ENCODE data around the gene ACACB.

- TF ChIP-seq CTCF (IDR thresholded peaks at IDR 0.05) (no peak), POLR2A (IDR thresholded peaks at IDR 0.05) (no peak)
Measured at GRCh38 chr12:109121346-109121880, 5.0 kb downstream of the ACACB start.
